ENCODE measurements around the gene TBC1D22B. TPM values are rescaled to one million over a fixed set of nuclear protein-coding genes. Genes with fewer than 3 reads are reported as not detected.

TBC1D22B gene
- total RNA-seq, 1 experiment from 2014 or later, result 12.9 TPM

- H2BK15ac ChIP-seq (ENCODE audit: low read depth, low read length), result no peak overlapping the region
- no peak overlapping the region for H3K23ac ChIP-seq (ENCODE audit: insufficient read length, low read depth, low read length)
- Mint-ChIP-seq H3K36me3 (ENCODE audit: insufficient read depth in 1 of 3, low read depth in 3 of 3) (peaks cover 2 to 15% (median 5%) of the 10 kb centered on the region in 3 experiments; a peak in 6 of 7 replicates), H3K27me3 (ENCODE audit: low read depth) (no peaks in the 10 kb centered on the region), H3K4me3 (no peak overlapping the region), H3K9me3 (no peaks in the 10 kb centered on the region), H3K4me1 (peaks cover 2 to 8% of the 10 kb centered on the region in 2 experiments; a peak in 3 of 4 replicates), H3K27ac (no peak overlapping the region; a peak in 2 of 7 replicates)
- H2BK20ac ChIP-seq (ENCODE audit: low read depth, low read length, poor library complexity, severe bottlenecking), result no peak overlapping the region
- TF ChIP-seq CTCF (conservative IDR thresholded peaks at IDR 0.05), result no peak
- H3K56ac ChIP-seq (ENCODE audit: insufficient read length, low read depth, low read length), result no peak overlapping the region
- no peak overlapping the region for H3K4me2 ChIP-seq (ENCODE audit: insufficient read depth, insufficient read length, low read length)
- H3K9ac ChIP-seq (ENCODE audit: extremely low read depth, insufficient read length, low read length), result no peak overlapping the region
- no peak overlapping the region for H3K4ac ChIP-seq (ENCODE audit: low read depth, low read length)
- no peak overlapping the region for H2BK12ac ChIP-seq (ENCODE audit: insufficient read length, low read depth, low read length)
- H3K18ac ChIP-seq (ENCODE audit: insufficient read length, low read depth, low read length), result no peak overlapping the region
- no peaks in the 10 kb centered on the region for H3K27me3 ChIP-seq (ENCODE audit: insufficient read depth, low read length)
- H2BK120ac ChIP-seq (ENCODE audit: low read depth, low read length, poor library complexity, severe bottlenecking), result no peak overlapping the region
- H3K27ac ChIP-seq (ENCODE audit: insufficient read length, low read depth, low read length), result no peak overlapping the region
- no peak overlapping the region for H4K8ac ChIP-seq (replicated peaks; ENCODE audit: insufficient read length, low read depth, low read length)
- no peak overlapping the region for H2AFZ ChIP-seq (ENCODE audit: low read length)
- no CpG with 5 or more reads among the region's 8 CpGs for WGBS (ENCODE audit: extremely low coverage, insufficient read length, low lambda C conversion rate)
- no peaks in the 10 kb centered on the region for H3K79me2 ChIP-seq (ENCODE audit: insufficient read depth, low read length)
- H3K23me2 ChIP-seq (ENCODE audit: insufficient read length, low read depth, low read length, poor library complexity, severe bottlenecking), result no peaks in the 10 kb centered on the region
- no peak overlapping the region for H4K91ac ChIP-seq (ENCODE audit: insufficient read length, low read depth, low read length)
- H2AK5ac ChIP-seq (ENCODE audit: insufficient read length, low read length), result no peak overlapping the region
- no peaks in the 10 kb centered on the region for H4K20me1 ChIP-seq (ENCODE audit: control insufficient read depth, insufficient read depth, insufficient read length)
- H3K14ac ChIP-seq (ENCODE audit: insufficient read depth, low read length), result no peak overlapping the region
- H3K79me1 ChIP-seq (ENCODE audit: insufficient read depth, low read depth, low read length, poor library complexity, severe bottlenecking), result no peaks in the 10 kb centered on the region
- no peaks in the 10 kb centered on the region for H3K9me3 ChIP-seq (ENCODE audit: control insufficient read depth, low read depth, low read length)
- H2BK5ac ChIP-seq (ENCODE audit: insufficient read length, low read length), result no peak overlapping the region
- H3T11ph ChIP-seq (ENCODE audit: low read length), result no peak overlapping the region
- H4K5ac ChIP-seq (ENCODE audit: insufficient read length, low read depth, low read length), result no peak overlapping the region
- DNase-seq, result no peak
- no peaks in the 10 kb centered on the region for H3K4me1 ChIP-seq (ENCODE audit: insufficient read depth, low read length)
Observed at GRCh38 chr6:37321516-37322415, 64.2 kb downstream of the TBC1D22B start.
